K562 (cell line): ENCODE results near the gene ERAS. TPM values are rescaled to one million over a fixed set of nuclear protein-coding genes. Genes with fewer than 3 reads are reported as not detected.

Experiments
- AFF1 ChIP-seq, 2 experiments: fragments of 450-650 bp; IDR thresholded peaks; 2 replicates each; pipeline ENCODE4 v1.6.1; 2018; ENCODE audit warnings: mild to moderate bottlenecking in 2 of 2, low read depth in 1 of 2; ENCODE audit not compliant: partially characterized antibody in 2 of 2
- BRD4 ChIP-seq: fragments of 200-600 bp; sonication (generic); IDR thresholded peaks from 2 replicates; pipeline ENCODE4 v1.6.1; 2017; ENCODE audit warnings: inconsistent platforms
- CAMTA2 ChIP-seq: fragments of 250-450 bp; sonication (Bioruptor Pico); conservative IDR thresholded peaks from 2 replicates; pipeline ENCODE4 v1.5.1; 2022
- ELF4 ChIP-seq: fragments of 450-650 bp; formaldehyde crosslinking; IDR thresholded peaks from 2 replicates; pipeline ENCODE4 v1.4.0; 2022; ENCODE audit warnings: missing genetic modification characterization
- ETS2 ChIP-seq: IDR thresholded peaks from 2 replicates; pipeline ENCODE4 v1.6.1; 2016; ENCODE audit warnings: borderline replicate concordance, missing genetic modification characterization, mild to moderate bottlenecking, moderate library complexity, missing compliant biosample characterization; ENCODE audit not compliant: poor library complexity, severe bottlenecking
- GATA2 ChIP-seq: sonication (generic); formaldehyde crosslinking; IDR thresholded peaks from 2 replicates; pipeline ENCODE4 v1.4.0; 2020; ENCODE audit warnings: mild to moderate bottlenecking, missing genetic modification reagents
- HES1 ChIP-seq: fragments of 450-650 bp; IDR thresholded peaks from 2 replicates; pipeline ENCODE4 v1.6.1; 2016; ENCODE audit warnings: low read depth, mild to moderate bottlenecking, moderate library complexity
- MECOM ChIP-seq: fragments of 250-450 bp; sonication (Bioruptor Pico); IDR thresholded peaks from 2 replicates; pipeline ENCODE4 v1.8.0; 2022; ENCODE audit warnings: inconsistent platforms
- MED1 ChIP-seq: sonication (generic); formaldehyde crosslinking; IDR thresholded peaks from 2 replicates; pipeline ENCODE4 v1.8.1; 2023; ENCODE audit warnings: missing genetic modification reagents, borderline replicate concordance
- MXI1 ChIP-seq: IDR thresholded peaks from 2 replicates; pipeline ENCODE4 v1.6.1; 2011; ENCODE audit warnings: low read depth, mild to moderate bottlenecking, improper control_type of control experiment, low read length
- POLR2H ChIP-seq: IDR thresholded peaks from 2 replicates; pipeline ENCODE4 v1.6.1; 2016; ENCODE audit warnings: missing genetic modification characterization, low read depth, mild to moderate bottlenecking, control low read depth, missing compliant biosample characterization, moderate library complexity
- PTTG1 ChIP-seq: fragments of 450-650 bp; IDR thresholded peaks from 2 replicates; pipeline ENCODE4 v1.6.1; 2016; ENCODE audit warnings: low read depth, mild to moderate bottlenecking, missing genetic modification characterization, missing compliant biosample characterization
- RBM15 ChIP-seq: fragments of 200-400 bp; formaldehyde crosslinking; IDR thresholded peaks from 2 replicates; pipeline ENCODE4 v1.6.1; 2018; ENCODE audit warnings: mild to moderate bottlenecking, low read length, moderate library complexity; ENCODE audit not compliant: insufficient read depth
- RBM17 ChIP-seq: fragments of 200-400 bp; formaldehyde crosslinking; IDR thresholded peaks from 2 replicates; pipeline ENCODE4 v1.6.1; 2017; ENCODE audit warnings: low read depth, mild to moderate bottlenecking, low read length, borderline replicate concordance
- SOX6 ChIP-seq: fragments of 450-650 bp; IDR thresholded peaks from 2 replicates; pipeline ENCODE4 v1.6.1; 2014; ENCODE audit warnings: mild to moderate bottlenecking
- TBP ChIP-seq: optimal IDR thresholded peaks from 2 replicates; pipeline ENCODE3; 2011; ENCODE audit warnings: low read depth, low read length, improper control_type of control experiment
- ZNF121 ChIP-seq: sonication (generic); formaldehyde crosslinking; conservative IDR thresholded peaks from 2 replicates; pipeline ENCODE4 v1.8.0; 2022; ENCODE audit warnings: missing genetic modification reagents
- ZNF224 ChIP-seq: sonication (generic); formaldehyde crosslinking; IDR thresholded peaks from 2 replicates; pipeline ENCODE4 v1.8.0; 2022; ENCODE audit warnings: mild to moderate bottlenecking, missing genetic modification reagents
- ZNF347 ChIP-seq: fragments of 450-650 bp; formaldehyde crosslinking; IDR thresholded peaks from 2 replicates; pipeline ENCODE4 v1.4.0; 2020; ENCODE audit warnings: low read depth, mild to moderate bottlenecking, moderate library complexity
- polyA plus RNA-seq, 8 experiments: library from polyadenylated mRNA; depleted of rRNA in 4 of 8; stranded (reverse) in 5 of 8; unstranded in 3 of 8; fragments of >200 nt; fragmentation: Nextera tagmentation in 2 of 8; fragmentation: Illumina TruSeq in 1 of 8; extraction: Ambion mirVana in 2 of 8; extraction: Trizol in 1 of 8; gene quantifications; 2 replicates each; pipeline versions ENCODE4 v1.2.1 to v1.2.3, GENCODE V29; 2011 to 2014; ENCODE audit warnings: inconsistent platforms in 1 of 8, missing spikeins in 1 of 8
- total RNA-seq, 7 experiments: library from RNA; depleted of rRNA in 6 of 7; stranded (reverse); fragments of >200 nt in 6 of 7; fragmentation: Illumina TruSeq in 2 of 7; extraction: Trizol in 2 of 7; gene quantifications; 2 replicates each; pipeline versions ENCODE4 v1.2.1 to v1.2.3, GENCODE V29; 2011 to 2021; ENCODE audit warnings: low replicate concordance in 1 of 7
- TF ChIP-seq, protein P1 (sequence below), 2 experiments: IDR thresholded peaks; 2 replicates each; pipeline ENCODE4 v1.6.1; 2012; ENCODE audit warnings: improper control_type of control experiment in 2 of 2, low read depth in 2 of 2, low read length in 2 of 2, borderline replicate concordance in 1 of 2

Gene ERAS
- total and polyA plus RNA-seq, 9 of the 15 experiments (the other 6 are each of a cell fraction or from before 2014, with no cell fraction given), result 0.07 to 0.12 TPM; not detected in 7

DNA sequence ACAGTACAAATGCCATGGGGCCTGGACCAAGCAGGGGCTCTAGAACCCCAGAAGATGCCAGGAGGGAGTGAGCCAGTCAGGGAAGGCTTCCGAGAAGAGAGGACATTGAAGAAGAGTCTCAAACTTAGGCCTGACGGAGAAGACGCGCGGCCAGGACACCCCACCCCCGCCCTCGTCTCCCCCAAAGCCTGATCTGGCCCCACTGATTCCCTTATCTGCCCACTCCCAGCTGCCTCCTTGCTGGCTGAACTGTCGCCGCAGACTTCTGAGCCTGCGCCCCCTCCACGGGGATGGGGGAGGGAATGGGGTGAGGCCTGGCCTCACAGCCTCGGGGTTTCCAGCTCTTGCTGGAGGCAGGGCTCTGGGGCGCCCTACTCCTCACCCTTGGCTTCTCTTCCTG lies 43.5 kb upstream of the ERAS start (continued):
- TF ChIP-seq AFF1 (IDR thresholded peaks at IDR 0.05; ENCODE audit: low read depth in 1 of 2, partially characterized antibody in 2 of 2) (peak in 1 of 2 experiments; percentile 23), HES1 (peak; percentile 87), PTTG1 (no peak), RBM17 (no peak), POLR2H (tag) (no peak), MED1 (no peak), BRD4 (no peak), ETS2 (tag) (no peak), CAMTA2 (CRISPR knock-in tag) (no peak), GATA2 (CRISPR knock-in tag) (peak; percentile 95), RBM15 (no peak), MXI1 (peak; percentile 52; the same call in 1 of the 2 replicates), TBP (peak; percentile 10), ZNF224 (CRISPR knock-in tag) (no peak), SOX6 (peak; percentile 90), ZNF347 (CRISPR knock-in tag) (no peak), ZNF121 (CRISPR knock-in tag) (peak; percentile 98), ELF4 (CRISPR knock-in tag) (0 out of 2 replicates have a peak, but pooled peaks have one; percentile 27), MECOM (CRISPR knock-in tag) (no peak)
- TF ChIP-seq, protein P1, sequence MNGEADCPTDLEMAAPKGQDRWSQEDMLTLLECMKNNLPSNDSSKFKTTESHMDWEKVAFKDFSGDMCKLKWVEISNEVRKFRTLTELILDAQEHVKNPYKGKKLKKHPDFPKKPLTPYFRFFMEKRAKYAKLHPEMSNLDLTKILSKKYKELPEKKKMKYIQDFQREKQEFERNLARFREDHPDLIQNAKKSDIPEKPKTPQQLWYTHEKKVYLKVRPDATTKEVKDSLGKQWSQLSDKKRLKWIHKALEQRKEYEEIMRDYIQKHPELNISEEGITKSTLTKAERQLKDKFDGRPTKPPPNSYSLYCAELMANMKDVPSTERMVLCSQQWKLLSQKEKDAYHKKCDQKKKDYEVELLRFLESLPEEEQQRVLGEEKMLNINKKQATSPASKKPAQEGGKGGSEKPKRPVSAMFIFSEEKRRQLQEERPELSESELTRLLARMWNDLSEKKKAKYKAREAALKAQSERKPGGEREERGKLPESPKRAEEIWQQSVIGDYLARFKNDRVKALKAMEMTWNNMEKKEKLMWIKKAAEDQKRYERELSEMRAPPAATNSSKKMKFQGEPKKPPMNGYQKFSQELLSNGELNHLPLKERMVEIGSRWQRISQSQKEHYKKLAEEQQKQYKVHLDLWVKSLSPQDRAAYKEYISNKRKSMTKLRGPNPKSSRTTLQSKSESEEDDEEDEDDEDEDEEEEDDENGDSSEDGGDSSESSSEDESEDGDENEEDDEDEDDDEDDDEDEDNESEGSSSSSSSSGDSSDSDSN (IDR thresholded peaks at IDR 0.05; ENCODE audit: borderline replicate concordance in 1 of 2, low read depth in 2 of 2, low read length in 2 of 2), result 0 out of 4 replicates have a peak, but pooled peaks of 1 of the 2 experiments have one; percentile 46
